GM19351 (cell line): ENCODE results near the gene CDH9.

Experiments
- ATAC-seq: cut with Tn5 transposase; IDR thresholded peaks from one replicate; pipeline ENCODE4 v1.9.1; 2021; ENCODE audit warnings: mild to moderate bottlenecking, moderate library complexity; ENCODE audit not compliant: unreplicated experiment

Gene CDH9, protein sequence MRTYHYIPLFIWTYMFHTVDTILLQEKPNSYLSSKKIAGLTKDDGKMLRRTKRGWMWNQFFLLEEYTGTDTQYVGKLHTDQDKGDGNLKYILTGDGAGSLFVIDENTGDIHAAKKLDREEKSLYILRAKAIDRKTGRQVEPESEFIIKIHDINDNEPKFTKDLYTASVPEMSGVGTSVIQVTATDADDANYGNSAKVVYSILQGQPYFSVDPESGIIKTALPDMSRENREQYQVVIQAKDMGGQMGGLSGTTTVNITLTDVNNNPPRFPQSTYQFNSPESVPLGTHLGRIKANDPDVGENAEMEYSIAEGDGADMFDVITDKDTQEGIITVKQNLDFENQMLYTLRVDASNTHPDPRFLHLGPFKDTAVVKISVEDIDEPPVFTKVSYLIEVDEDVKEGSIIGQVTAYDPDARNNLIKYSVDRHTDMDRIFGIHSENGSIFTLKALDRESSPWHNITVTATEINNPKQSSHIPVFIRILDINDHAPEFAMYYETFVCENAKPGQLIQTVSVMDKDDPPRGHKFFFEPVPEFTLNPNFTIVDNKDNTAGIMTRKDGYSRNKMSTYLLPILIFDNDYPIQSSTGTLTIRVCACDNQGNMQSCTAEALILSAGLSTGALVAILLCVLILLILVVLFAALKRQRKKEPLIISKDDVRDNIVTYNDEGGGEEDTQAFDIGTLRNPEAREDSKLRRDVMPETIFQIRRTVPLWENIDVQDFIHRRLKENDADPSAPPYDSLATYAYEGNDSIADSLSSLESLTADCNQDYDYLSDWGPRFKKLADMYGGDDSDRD

DNA sequence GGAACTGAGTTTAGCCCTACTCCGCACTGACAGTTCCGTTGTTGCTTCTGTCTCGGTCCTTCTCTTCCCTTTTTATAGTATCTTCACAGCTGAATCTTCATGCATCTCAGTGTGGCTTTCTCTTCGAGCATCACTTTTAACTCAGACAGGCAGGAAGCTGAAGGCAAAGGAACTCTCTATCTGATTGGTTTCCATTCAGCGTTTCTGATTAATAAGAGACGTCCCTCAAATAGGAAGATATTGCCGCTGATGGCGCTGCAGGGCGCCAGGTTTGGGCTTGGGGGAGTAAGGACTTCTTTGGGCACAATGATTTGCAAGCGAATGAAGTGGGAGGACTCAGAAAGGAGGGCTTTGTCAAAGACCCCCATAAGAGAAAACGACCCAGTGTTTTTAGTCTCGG is at the start of gene CDH9:
Gene CDH9, minus strand, starts transcription at position 111 of the 400 bp plus-strand sequence. CDS start 50,253 bp downstream, outside the sequence.
- ATAC-seq = no peak

DNA sequence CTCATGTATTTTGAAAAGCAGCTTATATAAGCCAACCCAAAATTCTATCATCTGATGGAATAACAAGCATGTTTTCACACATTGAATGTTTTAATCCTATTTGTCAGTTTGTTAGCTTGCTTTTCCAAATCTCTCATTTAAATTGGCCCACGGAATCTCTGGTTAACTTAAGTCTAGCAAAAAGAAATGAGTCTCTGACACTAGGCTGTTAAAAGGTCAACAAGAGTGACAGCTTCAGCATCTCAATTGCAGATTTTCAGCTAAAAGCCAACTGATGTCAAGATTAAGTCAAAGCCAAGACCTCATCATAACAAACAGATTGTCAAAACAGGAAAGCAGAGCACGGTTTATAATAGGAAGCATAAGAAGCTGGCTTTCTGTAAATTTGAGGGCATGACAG is 49.4 kb upstream of the CDH9 start:
- ATAC-seq = no peak

DNA sequence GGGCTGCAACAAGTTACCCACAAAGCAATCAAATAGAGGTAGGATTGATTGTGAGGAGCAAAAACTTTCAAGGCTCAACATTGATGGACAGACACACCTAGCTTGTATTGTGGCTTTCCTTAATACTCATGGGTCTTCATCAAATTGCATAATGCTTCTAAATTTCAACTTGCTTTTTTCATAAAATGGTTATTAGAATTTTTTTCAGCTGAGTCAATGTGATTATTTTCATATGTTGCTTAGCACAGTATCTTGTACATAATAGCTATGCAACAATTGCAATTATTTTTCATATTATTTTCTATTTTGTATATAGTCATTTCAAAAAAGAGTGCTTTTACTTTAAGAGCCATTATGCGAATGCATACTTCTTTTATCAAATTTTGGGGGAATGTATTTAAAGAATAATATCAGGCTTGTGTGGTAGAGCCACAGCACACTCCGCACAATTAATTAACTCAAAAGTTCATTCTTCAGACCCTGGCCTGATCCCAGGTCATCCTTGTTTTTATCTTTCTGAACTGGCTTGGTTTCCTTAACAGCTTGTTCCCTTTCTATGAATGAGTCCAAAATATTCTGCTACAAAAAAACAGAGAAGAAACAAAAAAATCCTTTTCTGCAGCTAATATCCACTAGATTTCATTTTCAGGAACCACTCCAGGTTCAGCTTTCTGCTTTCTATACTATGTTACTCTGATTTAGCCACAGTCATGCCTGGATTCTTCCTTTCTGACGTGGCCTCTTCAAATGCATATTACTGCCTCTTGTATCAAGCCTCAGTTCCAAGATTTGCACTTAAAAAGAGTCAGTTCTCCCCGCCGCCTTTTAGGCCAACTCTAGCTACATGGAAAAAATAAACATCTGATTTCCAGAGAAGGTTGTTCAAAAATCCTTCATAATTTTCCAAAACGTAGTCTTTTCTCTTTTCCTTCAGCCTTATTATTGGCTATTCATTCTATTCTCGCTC is 45.3 kb upstream of the CDH9 start:
- no peak for ATAC-seq

DNA sequence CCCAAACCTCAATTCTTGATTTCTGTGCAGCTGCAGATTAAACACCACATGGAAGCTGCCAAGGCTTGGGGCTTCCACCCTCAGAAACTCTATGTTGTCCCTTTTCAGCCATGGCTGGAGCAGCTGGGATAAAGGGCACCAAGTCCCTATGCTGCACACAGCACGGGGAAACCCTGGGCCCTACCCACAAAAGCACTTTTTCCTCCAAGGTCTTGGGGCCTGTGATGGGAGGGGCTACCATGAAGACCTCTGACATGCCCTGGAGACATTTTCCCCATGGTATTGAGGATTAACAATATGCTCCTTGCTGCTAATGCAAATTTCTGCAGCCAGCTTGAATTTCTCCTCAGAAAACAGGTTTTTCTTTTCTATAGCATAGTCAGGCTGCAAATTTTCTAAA is 41.8 kb upstream of the CDH9 start:
- ATAC-seq = no peak

DNA sequence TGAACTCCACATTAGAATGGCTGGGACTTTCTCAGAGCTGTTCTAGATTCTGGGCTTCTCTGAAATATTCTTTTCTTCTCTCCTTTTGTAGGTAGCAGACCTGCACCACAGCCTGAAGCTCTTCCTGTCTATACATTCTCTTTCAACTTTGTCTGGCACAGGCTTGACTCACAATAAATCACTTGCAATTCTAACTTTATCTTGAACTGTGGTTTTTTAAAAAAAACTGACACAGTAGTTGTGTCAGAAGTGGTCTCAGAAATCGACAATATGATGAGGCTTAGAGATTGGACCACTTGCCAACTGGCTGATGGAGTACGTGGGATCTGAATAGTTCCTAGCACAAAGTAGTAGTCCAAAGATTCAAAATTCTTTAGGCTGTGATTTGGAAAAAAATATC is 24.1 kb upstream of the CDH9 start:
- no peak for ATAC-seq

DNA sequence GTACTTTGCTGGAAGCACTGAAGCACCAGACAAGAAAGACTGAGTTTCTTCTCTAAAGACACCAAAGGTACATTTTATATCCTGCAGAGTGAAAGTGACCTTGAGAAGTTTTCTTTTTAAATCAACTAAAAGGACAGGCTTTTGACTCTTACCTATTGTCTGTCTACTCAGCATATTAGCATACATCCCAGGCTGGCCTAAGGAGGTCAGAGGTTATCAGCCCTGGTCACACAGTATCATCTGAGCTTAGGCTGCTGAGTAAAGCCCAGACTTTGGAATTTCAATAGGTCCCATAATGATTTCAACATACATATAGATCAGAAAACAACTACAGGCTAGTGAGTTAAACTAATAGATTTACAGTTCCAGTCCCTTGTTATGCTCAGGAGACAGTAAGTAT is 10.1 kb upstream of the CDH9 start:
- ATAC-seq = no peak

DNA sequence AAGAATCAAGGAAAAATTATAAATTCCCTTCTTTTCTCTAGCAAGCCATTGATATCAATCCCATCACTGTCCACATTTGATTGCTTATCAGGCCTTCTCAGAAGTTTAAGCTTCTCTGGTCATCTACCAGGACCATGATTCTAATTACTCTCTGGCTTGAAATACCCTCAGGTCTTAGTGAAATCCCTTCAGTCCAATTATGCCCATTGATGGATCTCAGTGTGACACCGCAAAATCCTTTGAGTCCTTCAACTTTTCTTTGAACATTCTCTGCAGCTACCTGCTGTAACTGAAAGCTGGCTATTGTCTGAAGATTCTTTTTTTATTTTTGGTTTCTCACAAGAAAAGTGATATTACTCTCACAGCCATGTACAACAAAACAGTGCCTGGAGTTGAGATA is 3.0 kb upstream of the CDH9 start:
- ATAC-seq = no peak

DNA sequence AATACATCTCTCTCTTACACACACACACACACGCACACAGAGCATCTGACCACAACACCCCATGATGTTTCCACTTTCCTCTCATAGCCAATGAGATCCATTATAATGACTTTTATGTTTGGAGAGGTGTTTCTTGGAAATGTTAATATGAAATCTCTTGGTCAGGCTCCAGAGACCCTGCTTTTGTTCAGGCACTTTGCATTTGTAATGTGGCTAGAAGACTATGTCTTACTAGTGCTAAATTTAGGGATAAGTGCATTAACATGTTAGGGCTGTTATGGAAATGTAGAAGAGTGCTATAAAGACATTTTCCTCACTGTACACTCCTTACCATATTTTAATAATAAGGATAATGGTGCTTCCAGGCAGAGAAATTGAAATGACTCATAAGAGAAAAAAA is 3.8 kb downstream of the CDH9 start:
- ATAC-seq = no peak

DNA sequence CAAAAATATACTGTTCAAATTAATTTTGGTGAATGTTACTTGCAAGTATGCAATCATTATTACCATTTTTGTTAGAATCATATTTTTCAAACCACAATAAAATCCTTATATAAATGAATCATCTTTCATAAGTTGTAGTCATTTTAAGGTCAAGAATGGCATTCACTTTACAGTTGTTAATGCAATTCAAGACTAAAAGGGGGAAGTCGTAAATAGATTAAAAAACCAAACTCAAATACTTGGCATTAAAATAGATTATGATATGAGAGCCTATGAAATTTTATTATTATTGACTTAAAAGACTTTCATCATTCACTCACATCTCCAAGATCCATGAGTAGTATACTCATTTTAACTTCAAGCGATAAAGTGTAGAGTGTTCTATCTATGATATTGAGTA is 11.6 kb downstream of the CDH9 start:
- no peak for ATAC-seq

DNA sequence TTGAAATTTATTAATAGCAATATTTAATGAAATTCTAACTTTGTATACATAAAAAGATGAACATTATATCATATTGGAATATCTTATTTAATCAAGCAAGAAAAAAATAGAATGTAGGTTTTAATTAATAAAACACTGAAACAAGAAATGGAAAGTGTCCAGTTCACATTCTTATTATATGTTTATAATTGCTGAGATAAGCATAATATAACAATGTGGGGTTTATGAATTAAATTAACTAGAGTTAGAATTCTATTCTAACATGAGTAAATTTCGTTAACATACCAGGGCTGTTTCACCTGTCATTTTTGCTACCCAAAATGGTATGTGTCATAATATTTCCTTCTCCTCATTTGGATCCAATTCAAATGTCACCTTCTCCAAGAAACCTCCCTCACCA is 12.3 kb downstream of the CDH9 start:
- ATAC-seq = no peak

DNA sequence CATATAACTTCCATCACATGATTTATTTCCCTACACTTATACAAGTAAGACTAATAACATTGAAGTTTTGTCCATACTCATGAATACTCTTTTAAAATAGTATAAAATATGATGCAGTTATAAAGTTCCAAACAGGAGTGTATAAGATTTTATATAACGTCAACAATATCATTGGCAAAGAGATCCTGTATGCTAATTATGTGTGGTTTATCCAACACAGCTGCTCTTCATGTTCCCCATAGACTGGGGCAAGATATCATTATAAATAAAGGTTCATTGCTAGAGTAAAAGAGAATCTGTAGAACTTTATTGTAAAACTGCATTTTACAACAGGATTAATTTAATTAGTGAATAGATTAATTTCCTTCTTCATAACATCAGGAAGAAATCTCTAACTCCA is 16.9 kb downstream of the CDH9 start:
- ATAC-seq = no peak

DNA sequence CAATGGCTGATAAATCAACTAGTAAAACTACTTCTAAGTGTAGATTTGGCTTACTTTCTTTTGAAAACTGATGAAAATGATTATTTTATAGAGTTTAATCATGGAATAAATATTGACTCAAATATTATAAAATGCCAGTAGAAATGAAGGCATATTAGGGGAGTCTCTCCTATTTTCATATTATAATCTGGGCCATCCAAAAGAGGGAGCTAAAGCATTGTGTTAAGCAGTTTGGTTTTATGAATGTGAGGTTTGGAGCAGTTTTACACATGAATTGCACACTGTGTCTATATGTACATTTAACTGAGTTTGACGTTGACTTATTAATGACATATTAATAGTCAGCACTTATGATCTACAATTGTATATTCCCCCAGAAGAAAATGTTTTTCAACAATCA is 17.4 kb downstream of the CDH9 start:
- ATAC-seq = no peak

DNA sequence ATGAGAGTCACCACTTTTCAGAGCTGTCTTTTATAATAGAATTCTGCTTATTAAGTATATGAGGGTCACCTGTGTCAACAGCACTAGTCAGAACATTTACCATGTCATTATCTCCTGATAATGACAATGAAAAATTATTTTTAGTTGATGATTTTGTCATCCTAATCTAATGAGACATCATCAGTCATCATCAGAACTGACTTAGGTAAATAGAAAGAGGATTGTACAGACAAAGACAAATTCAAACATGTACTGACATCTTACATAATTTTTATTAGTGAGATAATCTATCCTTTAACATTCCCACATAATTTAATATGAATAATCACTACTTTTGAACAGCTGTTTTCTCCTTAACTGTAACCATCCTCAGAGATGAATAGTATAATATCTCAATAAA is 22.6 kb downstream of the CDH9 start:
- ATAC-seq = no peak

DNA sequence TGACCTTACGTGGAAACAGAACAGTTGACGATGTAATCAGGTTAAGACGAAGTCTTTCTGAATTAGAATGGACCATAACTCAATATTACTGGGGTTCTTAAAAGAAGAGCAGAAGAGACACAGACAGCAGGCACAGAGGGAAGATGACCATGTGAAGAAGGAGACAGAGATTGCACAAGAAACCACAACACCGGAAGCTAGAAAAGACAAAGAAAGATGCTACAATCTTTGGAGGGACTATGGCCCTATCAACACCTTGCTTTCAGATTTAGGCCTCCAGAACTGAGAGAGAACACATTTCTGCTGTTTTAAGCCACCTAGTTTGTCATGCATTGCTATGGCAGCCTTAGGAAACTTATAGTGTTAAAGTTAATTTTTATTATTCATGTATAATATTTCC is 27.1 kb downstream of the CDH9 start:
- no peak for ATAC-seq

DNA sequence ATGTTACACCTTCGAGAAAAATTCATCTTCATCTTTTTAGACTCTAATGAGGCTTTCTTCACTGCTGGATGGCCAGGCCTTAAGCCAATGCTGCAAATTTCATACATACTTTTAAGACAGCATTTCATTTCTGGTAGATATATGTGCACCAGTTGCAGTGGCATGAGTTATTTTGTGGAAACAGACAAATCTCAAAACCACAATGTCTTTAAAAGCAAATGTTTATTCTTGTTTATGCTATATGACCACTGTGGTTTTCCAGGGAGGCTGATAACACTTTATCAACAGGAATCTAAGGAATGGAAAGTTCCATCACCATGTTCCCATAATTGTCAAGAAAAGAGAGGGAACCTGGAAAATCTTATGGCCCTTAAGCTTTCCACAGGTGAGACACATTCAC is 27.7 kb downstream of the CDH9 start:
- no peak for ATAC-seq

DNA sequence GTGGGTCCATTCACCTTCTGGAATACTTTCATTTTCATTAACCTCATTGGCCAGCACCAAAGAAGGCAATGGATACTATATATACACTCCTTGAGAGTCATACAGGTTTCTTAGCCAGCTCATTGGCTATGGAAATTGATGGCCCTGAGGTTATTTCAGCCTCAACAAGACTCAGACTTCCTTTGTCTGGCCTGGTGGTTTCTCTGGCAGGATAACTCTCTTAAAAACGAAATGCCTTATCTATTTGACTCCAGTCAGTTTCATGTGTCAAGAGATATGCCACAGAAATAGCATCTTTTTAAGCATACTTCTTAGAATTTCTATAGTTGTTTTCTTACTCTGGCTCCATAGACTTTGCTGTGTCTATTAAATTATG is 28.9 kb downstream of the CDH9 start:
- no peak for ATAC-seq

DNA sequence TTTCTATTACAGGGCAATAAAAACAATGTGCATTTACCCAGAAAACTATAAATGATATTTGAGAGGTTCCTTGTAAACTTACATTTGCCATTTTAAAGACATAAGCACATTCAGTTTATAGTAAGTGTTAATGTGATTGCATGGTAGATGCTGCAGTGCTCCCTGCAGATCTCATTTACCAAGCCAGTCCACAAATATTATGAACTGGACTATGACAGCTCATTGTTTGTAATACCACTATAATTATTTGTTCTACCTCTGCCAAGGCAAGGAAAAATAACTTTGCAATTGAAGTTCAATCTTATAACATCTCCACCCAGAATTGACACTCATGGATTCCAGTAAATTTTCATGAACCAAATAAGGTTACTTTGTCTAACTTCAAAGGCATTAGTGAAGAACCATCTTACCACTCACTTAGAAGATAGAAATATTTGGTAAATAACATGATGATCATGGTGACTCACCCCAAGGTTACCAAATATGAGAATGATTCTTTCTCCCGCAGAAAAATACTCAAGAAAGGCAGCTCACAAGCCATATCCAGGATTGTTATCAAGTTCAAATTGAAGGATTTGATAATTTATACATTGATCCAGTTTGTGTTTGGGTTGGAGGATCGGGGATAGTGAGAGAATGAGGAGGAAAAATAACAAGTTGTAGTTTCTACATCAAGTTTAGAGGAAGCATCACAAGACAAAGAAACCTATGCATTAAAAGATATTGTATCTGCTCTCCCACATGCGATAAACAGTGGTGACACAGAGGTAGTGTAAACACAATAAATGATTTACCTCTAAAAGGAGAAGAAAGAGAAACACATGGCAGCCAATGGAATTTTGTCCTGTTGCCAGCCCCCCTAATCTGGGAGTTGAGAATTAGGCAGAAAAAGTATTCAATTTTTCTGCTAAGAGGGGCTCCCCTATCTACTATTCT is 29.5 kb downstream of the CDH9 start:
- ATAC-seq = no peak

DNA sequence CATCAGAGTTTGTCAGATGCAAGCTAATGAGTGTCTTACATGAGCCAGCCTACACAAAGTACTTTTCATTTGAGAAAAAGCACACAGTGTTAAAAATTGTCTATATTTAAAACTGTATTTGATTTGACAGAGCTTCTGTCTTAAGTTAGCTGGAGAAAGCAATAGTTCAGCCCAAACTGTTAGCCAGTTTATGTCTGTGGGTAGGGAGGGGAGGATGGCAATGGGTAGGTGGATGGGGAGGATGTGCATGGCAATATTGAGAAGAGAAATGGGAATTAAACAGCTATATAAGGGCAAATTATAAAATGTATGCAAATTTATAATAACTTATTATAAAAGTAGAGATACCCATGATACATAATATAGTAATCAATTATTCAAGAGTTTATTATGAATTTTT is 31.3 kb downstream of the CDH9 start:
- no peak for ATAC-seq

DNA sequence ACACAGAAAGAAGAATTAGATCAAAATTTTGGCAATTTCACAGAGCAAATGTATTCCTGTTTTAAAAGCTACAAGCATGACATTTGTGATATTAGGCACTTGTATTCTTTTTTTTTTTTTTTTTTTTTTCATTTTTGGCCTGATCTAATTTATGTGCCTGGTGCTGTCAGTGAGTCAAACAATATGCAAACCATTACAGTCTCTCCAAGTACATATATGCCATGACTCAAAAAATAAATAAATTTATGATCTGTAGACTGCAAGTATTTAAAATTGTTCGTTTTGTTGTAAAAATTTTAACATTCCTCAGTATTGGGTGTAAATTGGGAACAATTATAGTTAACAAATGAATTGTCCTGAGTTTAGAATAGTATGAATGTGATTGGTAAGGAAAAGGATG is 51.4 kb downstream of the CDH9 start:
- no peak for ATAC-seq

DNA sequence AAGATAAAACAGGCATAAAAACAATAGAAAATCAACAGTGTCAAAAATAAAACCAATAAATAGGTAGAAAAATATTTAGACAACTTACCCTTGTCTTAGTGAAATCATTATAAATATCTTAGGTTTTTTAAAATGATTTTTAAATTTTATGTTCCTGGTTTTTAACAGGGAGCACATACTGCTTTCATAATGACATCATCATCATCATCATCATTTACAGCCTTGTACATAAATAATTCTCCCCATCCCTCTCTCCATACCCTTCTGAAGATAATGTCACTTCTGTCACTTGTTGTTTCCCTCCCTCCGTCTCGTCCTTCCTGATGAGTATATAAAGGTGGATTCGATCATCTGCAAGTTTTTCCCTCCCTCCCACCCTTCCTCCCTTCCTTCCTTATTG is 56.6 kb downstream of the CDH9 start:
- ATAC-seq = no peak
